GM12891 (cell line): ENCODE results near the gene ITGBL1.

Experiments used
- POLR2A ChIP-seq: IDR thresholded peaks from 2 replicates; pipeline ENCODE4 v1.6.1; 2011; ENCODE audit warnings: low read depth, low read length, control low read depth
- POLR2AphosphoS5 ChIP-seq: IDR thresholded peaks from 2 replicates; pipeline ENCODE4 v1.6.1; 2011; ENCODE audit warnings: low read depth, low read length, control low read depth
- SPI1 ChIP-seq: IDR thresholded peaks from 2 replicates; pipeline ENCODE4 v1.6.1; 2011; ENCODE audit warnings: low read depth, low read length, control low read depth
- TAF1 ChIP-seq: IDR thresholded peaks from 2 replicates; pipeline ENCODE4 v1.6.1; 2011; ENCODE audit warnings: low read depth, low read length, control low read depth

DNA sequence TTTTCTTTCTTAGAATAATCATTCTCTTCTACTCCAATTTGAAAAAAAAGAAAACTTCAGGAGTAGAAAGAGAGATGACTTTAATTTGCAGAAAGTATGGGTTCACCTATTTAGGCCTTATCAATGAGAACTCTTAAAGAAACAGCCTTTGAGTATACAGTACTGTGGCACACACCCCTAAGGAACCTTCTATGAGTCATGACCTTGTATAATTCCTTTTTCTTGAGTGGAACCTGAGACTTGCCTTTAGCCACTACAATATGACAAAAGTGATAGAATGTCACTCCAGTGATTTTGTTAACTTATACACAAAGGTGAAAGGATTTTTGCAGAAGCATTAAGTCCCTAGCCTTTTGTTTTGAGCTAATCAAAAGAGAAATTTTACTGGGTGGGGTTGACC is 58.7 kb downstream of the ITGBL1 start:
- TF ChIP-seq POLR2AphosphoS5, result no peak
- TF ChIP-seq POLR2A, result no peak
- no peak for TF ChIP-seq SPI1
- TF ChIP-seq TAF1, result no peak
